Measurements from ENCODE around the gene RNF13. TPM values are rescaled to one million over a fixed set of nuclear protein-coding genes. Genes with fewer than 3 reads are reported as not detected.
A peak's percentile ranks its signal among the peaks of the same experiment; 100 is the strongest.

RNF13 gene
- total RNA-seq, 1 experiment from 2014 or later = 108 TPM

DNA sequence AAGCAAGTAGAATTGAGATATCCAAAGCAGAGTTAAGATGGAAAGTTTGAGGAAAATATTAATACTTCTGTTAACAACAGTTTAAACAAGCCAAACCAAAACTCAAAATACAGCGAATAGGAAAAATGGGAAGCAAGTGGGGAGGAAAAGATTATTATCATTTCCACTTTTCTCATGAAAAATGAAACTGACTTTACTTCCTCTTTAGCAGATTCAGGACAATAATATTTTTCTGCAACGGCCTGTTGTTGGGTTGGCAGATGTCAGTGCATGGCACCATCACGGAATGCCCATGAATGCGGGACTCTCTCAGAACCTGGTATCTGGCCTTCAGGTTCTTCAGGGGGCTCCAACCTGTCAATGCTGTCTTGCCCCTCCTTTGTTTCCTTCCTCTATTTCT lies 31.8 kb upstream of the RNF13 start:
- CTCF ChIA-PET = no interaction called here
- Mint-ChIP-seq H3K4me3 (ENCODE audit: low read depth, unreplicated experiment) (no peak overlapping the region), H3K9me3 (ENCODE audit: low read depth, unreplicated experiment) (no peaks in the 10 kb centered on the region), H3K36me3 (ENCODE audit: insufficient read depth, unreplicated experiment) (no peaks in the 10 kb centered on the region), H3K27ac (ENCODE audit: unreplicated experiment) (no peak overlapping the region), H3K4me1 (ENCODE audit: low read depth, unreplicated experiment) (peaks cover 21% of the 10 kb centered on the region), H3K27me3 (ENCODE audit: unreplicated experiment) (no peaks in the 10 kb centered on the region)
- no peak for TF ChIP-seq CTCF (IDR thresholded peaks at IDR 0.05; ENCODE audit: unreplicated experiment)
- no TSS peak for BruUV-seq (replicated peaks)
- intact Hi-C loops (cut with micrococcal nuclease; ENCODE audit: unreplicated experiment) = no loop called here
- no peak for DNase-seq

- BruUV-seq (replicated peaks) = no TSS peak
- CTCF ChIA-PET = interaction anchor here (1.1 kb wide), 1 partner anchor 10 kb away, joined by 3 read pairs; no protein-coding TSS in a partner anchor
These were observed 31.3 kb upstream of the RNF13 start for GRCh38 chr3:149781741-149782140.

GRCh38 chr3:149783576-149783975 lies 29.4 kb upstream of the RNF13 start:
- intact Hi-C loops (cut with micrococcal nuclease; ENCODE audit: unreplicated experiment) = no loop called here
- Mint-ChIP-seq H3K4me3 (ENCODE audit: low read depth, unreplicated experiment) (no peak overlapping the region), H3K9me3 (ENCODE audit: low read depth, unreplicated experiment) (no peaks in the 10 kb centered on the region), H3K27me3 (ENCODE audit: unreplicated experiment) (no peaks in the 10 kb centered on the region), H3K27ac (ENCODE audit: unreplicated experiment) (no peak overlapping the region), H3K4me1 (ENCODE audit: low read depth, unreplicated experiment) (peaks cover 21% of the 10 kb centered on the region), H3K36me3 (ENCODE audit: insufficient read depth, unreplicated experiment) (no peaks in the 10 kb centered on the region)
- CTCF ChIA-PET = no interaction called here
- no TSS peak for BruUV-seq (replicated peaks)
- DNase-seq = no peak
- no peak for TF ChIP-seq CTCF (IDR thresholded peaks at IDR 0.05; ENCODE audit: unreplicated experiment)

More at GRCh38 chr3:149781741-149782140, 31.3 kb upstream of the RNF13 start:
- DNase-seq = no peak
- H3K4me3 Mint-ChIP-seq (ENCODE audit: low read depth, unreplicated experiment) = no peak overlapping the region
- intact Hi-C loops (cut with micrococcal nuclease; ENCODE audit: unreplicated experiment) = no loop called here
- no peaks in the 10 kb centered on the region for H3K9me3 Mint-ChIP-seq (ENCODE audit: low read depth, unreplicated experiment)
- H3K27me3 Mint-ChIP-seq (ENCODE audit: unreplicated experiment) = no peaks in the 10 kb centered on the region
- H3K36me3 Mint-ChIP-seq (ENCODE audit: insufficient read depth, unreplicated experiment) = no peaks in the 10 kb centered on the region
- TF ChIP-seq CTCF (IDR thresholded peaks at IDR 0.05; ENCODE audit: unreplicated experiment) = no peak
- peaks cover 21% of the 10 kb centered on the region for H3K4me1 Mint-ChIP-seq (ENCODE audit: low read depth, unreplicated experiment)
- H3K27ac Mint-ChIP-seq (ENCODE audit: unreplicated experiment) = no peak overlapping the region

DNA sequence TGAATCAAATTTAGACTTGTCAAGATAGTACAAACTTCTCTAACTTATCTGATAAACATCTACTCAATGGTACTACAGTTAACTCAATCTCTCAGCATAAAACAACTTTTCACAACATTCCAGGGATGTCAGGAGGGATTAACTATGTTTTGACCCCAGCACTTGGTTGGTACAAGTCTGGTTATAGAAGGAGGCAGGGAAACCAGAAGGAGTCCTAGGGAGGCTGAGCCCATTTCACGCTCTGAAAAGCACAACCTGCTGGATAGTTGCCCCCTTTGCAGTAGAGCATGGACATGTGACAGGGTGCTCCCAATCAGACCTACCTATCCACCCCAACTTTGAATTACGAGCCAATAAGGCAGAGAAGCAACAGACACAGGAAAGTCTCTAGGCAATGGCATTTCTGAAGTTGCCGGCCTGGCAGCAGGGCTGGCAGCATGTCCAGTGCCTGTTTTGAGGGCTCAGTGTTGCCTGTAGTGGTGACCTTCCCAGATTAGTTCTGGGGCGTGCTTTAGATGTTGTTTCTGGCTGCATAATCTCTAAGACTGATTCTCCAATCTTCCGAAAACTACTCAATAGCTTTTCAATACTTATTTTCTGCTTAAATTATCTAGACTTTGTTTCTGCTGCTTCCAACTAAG lies 28.8 kb upstream of the RNF13 start:
- peaks cover 21% of the 10 kb centered on the region for H3K4me1 Mint-ChIP-seq (ENCODE audit: low read depth, unreplicated experiment)
- H3K27me3 Mint-ChIP-seq (ENCODE audit: unreplicated experiment) = no peaks in the 10 kb centered on the region
- H3K4me3 Mint-ChIP-seq (ENCODE audit: low read depth, unreplicated experiment) = no peak overlapping the region
- no peak for DNase-seq
- H3K36me3 Mint-ChIP-seq (ENCODE audit: insufficient read depth, unreplicated experiment) = no peaks in the 10 kb centered on the region
- BruUV-seq (replicated peaks) = no TSS peak
- no peaks in the 10 kb centered on the region for H3K9me3 Mint-ChIP-seq (ENCODE audit: low read depth, unreplicated experiment)
- peak overlapping the region; percentile 42 for H3K27ac Mint-ChIP-seq (ENCODE audit: unreplicated experiment)
- intact Hi-C loops (cut with micrococcal nuclease; ENCODE audit: unreplicated experiment) = no loop called here
- no peak for TF ChIP-seq CTCF (IDR thresholded peaks at IDR 0.05; ENCODE audit: unreplicated experiment)
- CTCF ChIA-PET = no interaction called here
